Stimulated activated CD4-positive, alpha-beta T cell treated with anti-CD3 and anti-CD28 coated beads, Interleukin-4, amount 100 ng/mL, for 1 hour (primary cell): Measurements from ENCODE around the gene NME1.

Experiments used
- DNase-seq: peaks from one replicate; pipeline ENCODE4 v3.0.0-alpha.2; 2020

The NME1 gene

GRCh38 chr17:51197754-51198153 lies 44.4 kb downstream of the NME1 start:
- DNase-seq: no peak

- no peak for DNase-seq
These were observed 46.9 kb downstream of the NME1 start for GRCh38 chr17:51200295-51200694.

- no peak for DNase-seq
These were observed 47.5 kb downstream of the NME1 start for GRCh38 chr17:51200846-51201245.

- no peak for DNase-seq
These were observed 50.5 kb downstream of the NME1 start for GRCh38 chr17:51203838-51204237.
